Keratinocyte (primary cell): ENCODE data around the gene S100A1. TPM values are rescaled to one million over a fixed set of nuclear protein-coding genes. Genes with fewer than 3 reads are reported as not detected.

Experiments used
- DNase-seq: peaks from one replicate; pipeline ENCODE4 v3.0.0-alpha.2; 2011; ENCODE audit warnings: low read depth, missing footprints, low spot score
- FAIRE-seq: peaks from 2 replicates; lab custom pipeline; 2011; peaks lifted over from hg19 to GRCh38; lab: Jason Lieb, UNC
- H2AFZ ChIP-seq: 2 replicates; pipeline ENCODE4 v1.6.0; 2012; ENCODE audit warnings: low read length, control low read depth, inconsistent platforms; ENCODE audit not compliant: control insufficient read depth
- H3K27ac ChIP-seq: 2 replicates; pipeline ENCODE4 v1.5.1; 2011; ENCODE audit warnings: low read length; ENCODE audit not compliant: control insufficient read depth, insufficient read depth
- H3K27me3 ChIP-seq: 3 replicates; pipeline ENCODE4 v1.6.0; 2011; ENCODE audit warnings: low read length; ENCODE audit not compliant: control insufficient read depth, insufficient read depth; ENCODE audit errors: extremely low read depth
- H3K36me3 ChIP-seq, 2 experiments: 2 replicates in 1 of 2; 3 replicates in 1 of 2; pipeline ENCODE4 v1.5.1; 2011; ENCODE audit warnings: low read length in 2 of 2, mild to moderate bottlenecking in 1 of 2; ENCODE audit not compliant: control insufficient read depth in 2 of 2, insufficient read depth in 2 of 2; ENCODE audit errors: extremely low read depth in 1 of 2
- H3K4me1 ChIP-seq: 3 replicates; pipeline ENCODE4 v1.5.1; 2011; ENCODE audit warnings: low read length; ENCODE audit not compliant: control insufficient read depth, insufficient read depth; ENCODE audit errors: extremely low read depth
- H3K4me2 ChIP-seq: 3 replicates; pipeline ENCODE4 v1.6.0; 2011; ENCODE audit warnings: low read depth, low read length; ENCODE audit not compliant: control insufficient read depth, insufficient read depth; ENCODE audit errors: extremely low read depth
- H3K4me3 ChIP-seq, 3 experiments: fragments of 200-600 bp in 1 of 3; sonication (generic) in 1 of 3; 2 replicates in 2 of 3; 3 replicates in 1 of 3; pipeline ENCODE4 v1.5.1; 2011 to 2016; ENCODE audit warnings: low read length in 3 of 3, mild to moderate bottlenecking in 3 of 3, control low read depth in 2 of 3, inconsistent platforms in 1 of 3, low read depth in 1 of 3, mixed read lengths in 1 of 3, mixed run types in 1 of 3, moderate library complexity in 1 of 3; ENCODE audit not compliant: control insufficient read depth in 2 of 3, insufficient read depth in 2 of 3; ENCODE audit errors: extremely low read depth in 1 of 3
- H3K79me2 ChIP-seq: 2 replicates; pipeline ENCODE4 v1.6.0; 2012; ENCODE audit warnings: low read length; ENCODE audit not compliant: control insufficient read depth, insufficient read depth
- H3K9ac ChIP-seq: 3 replicates; pipeline ENCODE4 v1.6.0; 2011; ENCODE audit warnings: low read length; ENCODE audit not compliant: control insufficient read depth, insufficient read depth; ENCODE audit errors: extremely low read depth
- H3K9me1 ChIP-seq: 3 replicates; pipeline ENCODE4 v1.6.0; 2011; ENCODE audit warnings: low read length; ENCODE audit not compliant: control insufficient read depth, insufficient read depth; ENCODE audit errors: extremely low read depth
- H3K9me3 ChIP-seq: 2 replicates; pipeline ENCODE4 v1.5.1; 2012; ENCODE audit warnings: low read depth, low read length; ENCODE audit not compliant: control insufficient read depth
- H4K20me1 ChIP-seq: 3 replicates; pipeline ENCODE4 v1.6.0; 2011; ENCODE audit warnings: low read length; ENCODE audit not compliant: control insufficient read depth, insufficient read depth; ENCODE audit errors: extremely low read depth
- EZH2 ChIP-seq: IDR thresholded peaks from one replicate; pipeline ENCODE4 v1.6.1; 2012; ENCODE audit warnings: inconsistent platforms, mild to moderate bottlenecking, low read length, moderate library complexity
- dilution Hi-C: fragments of 300-500 bp; cut with MboI; formaldehyde crosslinking; loops from one replicate; pipeline ENCODE4 v1.7.0; 2020; ENCODE audit warnings: low sequenced_read_pairs; ENCODE audit not compliant: extremely low pct_ligation_motif_present
- polyA plus RNA-seq, 5 experiments: library from polyadenylated mRNA; depleted of rRNA in 3 of 5; stranded (reverse) in 3 of 5; stranded (forward) in 1 of 5; unstranded in 1 of 5; fragments of >200 nt; gene quantifications; 1 replicate in 1 of 5; 2 replicates in 3 of 5; 3 replicates in 1 of 5; pipeline versions ENCODE4 v1.2.1 to v1.2.3, GENCODE V29; 2011 to 2012; ENCODE audit warnings: missing spikeins in 2 of 5, low read depth in 1 of 5, low replicate concordance in 1 of 5
- TF ChIP-seq, protein P1 (sequence below), 3 experiments: IDR thresholded peaks in 1 of 3; conservative IDR thresholded peaks in 1 of 3; optimal IDR thresholded peaks in 1 of 3; 2 replicates in 2 of 3; 3 replicates in 1 of 3; pipeline versions ENCODE3 to v1.5.1; 2011; ENCODE audit warnings: low read length in 3 of 3, mild to moderate bottlenecking in 3 of 3, moderate library complexity in 2 of 3, control low read depth in 1 of 3, inconsistent platforms in 1 of 3; ENCODE audit not compliant: insufficient read depth in 2 of 3; ENCODE audit errors: extremely low read depth in 1 of 3

S100A1 gene
- polyA plus RNA-seq, 1 donor (not counting 4 experiments of a cell fraction or from before 2014, with no cell fraction given): 0.12 TPM

DNA sequence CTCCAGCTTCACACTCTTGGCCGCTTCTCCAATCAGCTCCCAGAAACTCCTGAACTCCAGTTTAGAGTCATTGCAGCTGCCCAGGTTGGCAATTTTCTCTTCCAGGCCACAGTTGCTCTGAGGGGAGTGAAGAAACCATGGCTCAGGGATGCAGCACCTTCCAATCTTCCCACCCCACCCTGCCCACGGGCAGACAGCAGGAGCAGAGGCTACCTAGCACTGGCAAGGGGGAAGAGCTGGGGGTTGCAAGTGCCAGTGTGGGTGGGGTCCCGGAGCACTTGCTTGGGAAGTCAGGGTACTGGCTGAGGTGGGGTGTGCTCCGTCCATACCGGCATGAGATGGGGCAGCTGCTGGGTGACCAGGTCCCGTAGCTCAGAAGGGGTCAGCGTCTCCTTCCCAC, 13.3 kb upstream of the S100A1 start:
- dilution Hi-C loops: no loop called here
- peak overlapping the region; percentile 86 for H3K4me2 ChIP-seq
- peaks cover 36% of the 10 kb centered on the region for H3K4me1 ChIP-seq

DNA sequence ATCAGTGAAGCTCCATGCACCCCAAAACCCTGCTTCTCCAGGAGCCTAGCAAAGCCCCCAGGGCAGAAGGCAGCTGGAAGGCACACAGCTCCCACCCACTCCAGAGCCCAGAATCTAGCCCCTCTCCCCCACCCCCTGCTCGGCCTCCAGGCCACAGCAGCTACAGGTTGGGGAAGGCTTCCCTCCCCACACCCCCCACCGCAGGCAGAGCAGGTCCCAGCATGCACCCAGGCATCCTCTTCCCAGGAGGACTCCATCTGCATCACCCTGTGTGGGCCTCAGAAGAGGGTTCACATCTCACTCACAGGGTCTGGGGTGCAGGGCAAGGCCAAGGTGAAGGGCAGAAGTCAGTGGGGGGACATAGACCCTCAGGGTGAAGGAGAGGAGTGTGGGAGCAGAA, 12.8 kb upstream of the S100A1 start:
- dilution Hi-C loops: no loop called here
- peaks cover 33% of the 10 kb centered on the region for H3K4me1 ChIP-seq
- peaks cover 8 to 39% of the 10 kb centered on the region in 2 experiments for H3K36me3 ChIP-seq
- H3K9me1 ChIP-seq: no peaks in the 10 kb centered on the region
- peak overlapping the region; percentile 86 for H3K4me2 ChIP-seq
- H2AFZ ChIP-seq: no peak overlapping the region
- peak overlapping the region; percentile 90 to 100 (median 98) for H3K4me3 ChIP-seq
- TF ChIP-seq, protein P1, sequence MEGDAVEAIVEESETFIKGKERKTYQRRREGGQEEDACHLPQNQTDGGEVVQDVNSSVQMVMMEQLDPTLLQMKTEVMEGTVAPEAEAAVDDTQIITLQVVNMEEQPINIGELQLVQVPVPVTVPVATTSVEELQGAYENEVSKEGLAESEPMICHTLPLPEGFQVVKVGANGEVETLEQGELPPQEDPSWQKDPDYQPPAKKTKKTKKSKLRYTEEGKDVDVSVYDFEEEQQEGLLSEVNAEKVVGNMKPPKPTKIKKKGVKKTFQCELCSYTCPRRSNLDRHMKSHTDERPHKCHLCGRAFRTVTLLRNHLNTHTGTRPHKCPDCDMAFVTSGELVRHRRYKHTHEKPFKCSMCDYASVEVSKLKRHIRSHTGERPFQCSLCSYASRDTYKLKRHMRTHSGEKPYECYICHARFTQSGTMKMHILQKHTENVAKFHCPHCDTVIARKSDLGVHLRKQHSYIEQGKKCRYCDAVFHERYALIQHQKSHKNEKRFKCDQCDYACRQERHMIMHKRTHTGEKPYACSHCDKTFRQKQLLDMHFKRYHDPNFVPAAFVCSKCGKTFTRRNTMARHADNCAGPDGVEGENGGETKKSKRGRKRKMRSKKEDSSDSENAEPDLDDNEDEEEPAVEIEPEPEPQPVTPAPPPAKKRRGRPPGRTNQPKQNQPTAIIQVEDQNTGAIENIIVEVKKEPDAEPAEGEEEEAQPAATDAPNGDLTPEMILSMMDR (optimal IDR thresholded peaks at IDR 0.05 in 1 of 3, IDR thresholded peaks at IDR 0.05 in 1 of 3, conservative IDR thresholded peaks at IDR 0.05 in 1 of 3; ENCODE audit: extremely low read depth in 1 of 3, insufficient read depth in 2 of 3, low read length in 3 of 3): no peak
- no peak for TF ChIP-seq EZH2
- H3K79me2 ChIP-seq: peaks cover 54% of the 10 kb centered on the region
- H4K20me1 ChIP-seq: no peaks in the 10 kb centered on the region
- H3K9ac ChIP-seq: peak overlapping the region; percentile 99
- H3K9me3 ChIP-seq: no peaks in the 10 kb centered on the region
- no peaks in the 10 kb centered on the region for H3K27me3 ChIP-seq
- DNase-seq (no peak), FAIRE-seq (no peak)
- peak overlapping the region; percentile 99 for H3K27ac ChIP-seq

More for the DNA sequence above, 13.3 kb upstream of the S100A1 start:
- Histone ChIP-seq H3K79me2 (peaks cover 59% of the 10 kb centered on the region), H3K9me1 (no peaks in the 10 kb centered on the region), H3K9ac (peak overlapping the region; percentile 99), H3K27me3 (no peaks in the 10 kb centered on the region), H3K9me3 (no peaks in the 10 kb centered on the region), H3K4me3 (peak overlapping the region; percentile 90 to 100 (median 98)), H4K20me1 (no peaks in the 10 kb centered on the region), H2AFZ (no peak overlapping the region), H3K27ac (peak overlapping the region; percentile 99), H3K36me3 (peaks cover 8 to 40% of the 10 kb centered on the region in 2 experiments)
- TF ChIP-seq EZH2: no peak
- TF ChIP-seq, protein P1 (optimal IDR thresholded peaks at IDR 0.05 in 1 of 3, IDR thresholded peaks at IDR 0.05 in 1 of 3, conservative IDR thresholded peaks at IDR 0.05 in 1 of 3; ENCODE audit: extremely low read depth in 1 of 3, insufficient read depth in 2 of 3, low read length in 3 of 3): no peak
- FAIRE-seq (no peak), DNase-seq (no peak)
